NCI-H2107 (cell line): ENCODE data around the gene ZDHHC21.

ENCODE experiments used
- DNase-seq: peaks from one replicate; lab custom pipeline; 2025; lab: John Stamatoyannopoulos, UW

The ZDHHC21 gene

GRCh38 chr9:14693251-14693861 lies at the start of gene ZDHHC21:
Gene ZDHHC21, minus strand, starts transcription at chr9:14693432. Its CDS starts 19,092 bp downstream, at chr9:14674340.
- DNase-seq, result peak; percentile 27

- DNase-seq, result no peak
Observed at GRCh38 chr9:14741369-14741768, 48.1 kb upstream of the ZDHHC21 start.

GRCh38 chr9:14733133-14733532 lies 39.9 kb upstream of the ZDHHC21 start:
- no peak for DNase-seq

GRCh38 chr9:14731294-14731981 lies 38.2 kb upstream of the ZDHHC21 start:
- no peak for DNase-seq

DNA sequence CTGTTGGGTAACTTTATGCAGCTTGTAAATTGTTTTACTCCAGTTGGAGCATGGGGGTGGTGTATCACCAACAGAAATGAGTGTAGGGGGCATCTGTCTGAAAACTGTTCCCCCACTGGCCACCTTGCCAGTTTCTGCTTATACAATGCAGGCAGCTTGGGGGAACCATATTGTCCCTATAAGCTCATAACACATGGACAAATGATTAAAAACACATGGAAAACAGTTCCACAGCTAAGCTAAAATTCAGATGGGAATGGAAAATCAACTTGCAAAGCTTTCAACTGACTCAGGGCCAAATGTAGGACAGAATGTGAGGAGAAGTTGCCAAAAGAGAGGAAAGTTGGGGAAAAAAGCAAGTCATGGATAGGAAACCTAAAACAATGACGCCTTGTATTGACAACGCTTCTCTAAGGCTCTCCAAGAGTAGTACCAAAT lies 37.2 kb upstream of the ZDHHC21 start:
- DNase-seq, result no peak

DNA sequence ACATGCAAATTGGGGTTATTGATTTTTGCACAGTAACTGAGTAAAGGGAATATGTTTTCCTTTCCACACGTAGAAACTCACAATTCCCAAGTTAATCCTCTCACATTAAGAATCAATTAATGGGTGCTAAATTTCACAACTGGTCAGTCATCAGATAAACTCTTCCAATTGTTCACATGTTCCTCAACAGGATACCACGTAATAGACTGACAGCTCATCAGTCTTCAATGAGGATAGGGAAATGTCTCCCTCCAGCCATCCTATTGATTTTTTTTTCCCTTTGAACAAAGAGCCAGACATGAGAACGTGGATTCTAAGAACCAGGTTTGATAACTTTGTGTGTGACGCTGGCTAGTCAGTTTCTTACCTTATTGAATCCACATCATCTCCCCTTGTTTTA lies 30.1 kb upstream of the ZDHHC21 start:
- no peak for DNase-seq

DNA sequence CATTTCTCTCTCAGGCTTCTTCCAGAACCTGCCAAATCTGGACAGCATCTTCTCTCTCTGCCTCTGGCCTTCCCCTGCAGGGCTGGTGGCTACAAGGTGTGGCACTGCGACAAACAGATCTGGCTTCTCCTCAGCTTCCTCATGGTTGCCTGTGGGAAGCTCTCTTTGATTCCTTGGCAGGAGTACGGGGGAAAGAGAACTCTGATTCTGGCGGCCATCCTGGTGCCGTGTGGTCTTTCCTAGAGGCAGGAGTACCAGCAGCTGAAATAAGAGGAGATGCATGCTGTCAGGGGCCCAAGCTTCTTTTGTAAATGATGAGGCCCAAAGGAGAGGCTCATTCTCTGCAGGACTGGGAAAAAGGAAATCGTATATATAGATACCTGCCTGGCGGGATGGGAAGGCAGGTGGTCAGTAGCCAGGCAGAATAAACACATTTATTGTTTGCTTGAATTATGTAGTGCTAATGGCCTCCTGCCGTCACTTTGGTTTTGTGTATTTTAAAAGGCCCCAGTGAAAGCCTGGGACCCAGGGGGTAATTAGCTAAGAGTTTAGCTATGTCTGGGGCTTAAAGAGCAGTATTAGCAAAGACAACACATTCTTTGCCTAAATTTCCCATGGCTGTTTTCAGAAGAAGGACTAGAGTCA lies 29.3 kb upstream of the ZDHHC21 start, which contains the start of gene CER1:
CER1 (minus strand) TSS at position 343 of the 645 bp plus-strand sequence; CDS start at position 282, 61 bp downstream.
- peak; percentile 15 for DNase-seq

DNA sequence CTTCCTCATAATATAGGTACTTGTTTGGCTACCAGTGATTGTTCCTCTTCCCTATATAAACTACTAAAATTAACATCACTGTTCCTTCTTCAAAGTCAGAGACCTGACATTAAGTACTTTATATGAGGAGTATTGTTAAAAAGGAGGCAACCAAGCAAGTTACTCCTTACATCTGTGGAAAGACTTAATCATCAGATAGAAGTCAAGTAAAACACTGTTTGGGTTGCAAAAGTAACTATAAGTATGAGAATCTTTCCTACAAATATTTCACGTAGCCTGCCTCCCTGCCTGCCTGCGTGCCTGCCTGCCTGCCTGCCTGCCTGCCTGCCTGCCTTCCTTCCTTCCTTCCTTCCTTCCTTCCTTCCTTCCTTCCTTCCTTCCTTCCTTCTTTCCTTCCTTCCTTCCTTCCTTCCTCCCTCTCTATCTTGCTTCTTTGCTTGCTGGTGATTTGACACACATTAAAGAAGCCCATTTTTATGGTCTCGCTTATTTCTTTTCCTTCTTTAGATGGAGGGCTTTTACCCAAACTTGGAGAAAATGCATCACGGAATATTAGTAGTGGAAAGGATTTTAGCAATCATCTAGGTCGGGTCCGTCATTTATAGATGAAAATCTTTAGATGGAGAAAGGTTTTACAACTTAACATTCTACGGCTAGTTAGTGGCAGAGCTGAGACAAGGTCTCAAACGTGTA lies 26.1 kb upstream of the ZDHHC21 start:
- DNase-seq, result no peak

GRCh38 chr9:14715102-14715501 lies 21.9 kb upstream of the ZDHHC21 start:
- no peak for DNase-seq

GRCh38 chr9:14713187-14713767 lies 20.0 kb upstream of the ZDHHC21 start:
- DNase-seq, result no peak

GRCh38 chr9:14710804-14711203 lies 17.6 kb upstream of the ZDHHC21 start:
- no peak for DNase-seq

- no peak for DNase-seq
Observed at GRCh38 chr9:14706530-14707140, 13.4 kb upstream of the ZDHHC21 start.

DNA sequence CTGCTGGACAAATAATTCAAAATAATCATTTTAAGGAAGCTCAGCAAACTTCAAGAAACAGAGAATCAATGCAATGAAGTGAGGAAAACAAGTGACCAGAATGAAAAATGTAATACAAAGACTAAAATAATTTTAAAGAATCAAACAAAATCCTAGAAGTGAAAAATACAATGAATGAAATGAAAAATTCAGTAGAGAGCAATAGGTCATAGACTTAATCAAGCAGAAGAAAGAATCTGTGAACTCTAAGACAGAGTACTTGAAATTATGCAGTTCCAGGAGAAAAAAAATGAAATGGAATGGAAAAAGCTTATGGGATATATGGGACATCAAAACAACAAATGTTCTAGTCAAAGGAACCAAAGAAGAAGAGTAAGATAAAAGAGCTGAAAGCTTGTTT lies 11.8 kb upstream of the ZDHHC21 start:
- no peak for DNase-seq

- no peak for DNase-seq
Observed at GRCh38 chr9:14704281-14704680, 11.0 kb upstream of the ZDHHC21 start.

- DNase-seq, result no peak
Observed at GRCh38 chr9:14702200-14702720, 9.0 kb upstream of the ZDHHC21 start.

DNA sequence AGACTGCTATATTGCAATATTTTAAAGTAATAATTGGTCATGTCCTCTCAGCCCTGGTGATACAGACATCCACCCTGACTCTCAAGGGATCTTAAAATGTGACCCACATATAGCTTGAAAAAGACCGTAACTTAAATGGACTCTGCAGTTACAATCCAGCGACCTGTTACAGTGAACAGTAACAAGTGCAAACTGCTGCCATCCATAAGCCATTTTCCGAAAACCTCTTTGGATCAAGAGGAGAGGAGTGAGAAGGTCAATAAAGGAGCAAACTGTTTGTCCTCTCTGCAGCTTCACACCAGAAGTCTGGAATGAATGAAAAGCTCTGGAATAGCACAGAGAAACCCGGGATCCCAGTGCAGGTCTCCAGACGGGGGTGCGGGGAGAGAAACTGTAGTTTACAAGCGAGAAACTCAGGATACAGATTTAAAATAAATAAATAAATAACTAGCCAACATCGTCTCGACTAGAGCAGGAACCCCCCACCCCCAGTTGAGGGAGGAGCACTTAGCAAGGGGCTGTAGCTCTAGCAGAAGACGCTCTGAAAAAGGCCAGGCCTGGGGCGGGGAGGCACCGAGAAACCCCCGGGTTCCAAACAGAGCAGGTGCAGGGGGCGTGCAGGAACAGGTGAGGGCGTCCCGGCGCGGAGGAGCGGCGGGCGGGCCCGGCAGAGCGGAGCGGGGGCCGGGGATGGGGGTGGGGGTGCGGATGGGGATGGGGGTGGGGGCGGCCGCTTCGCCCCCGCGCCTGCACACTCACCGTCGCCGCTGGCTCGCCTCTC lies 572 bp downstream of the ZDHHC21 start:
- DNase-seq, result no peak

DNA sequence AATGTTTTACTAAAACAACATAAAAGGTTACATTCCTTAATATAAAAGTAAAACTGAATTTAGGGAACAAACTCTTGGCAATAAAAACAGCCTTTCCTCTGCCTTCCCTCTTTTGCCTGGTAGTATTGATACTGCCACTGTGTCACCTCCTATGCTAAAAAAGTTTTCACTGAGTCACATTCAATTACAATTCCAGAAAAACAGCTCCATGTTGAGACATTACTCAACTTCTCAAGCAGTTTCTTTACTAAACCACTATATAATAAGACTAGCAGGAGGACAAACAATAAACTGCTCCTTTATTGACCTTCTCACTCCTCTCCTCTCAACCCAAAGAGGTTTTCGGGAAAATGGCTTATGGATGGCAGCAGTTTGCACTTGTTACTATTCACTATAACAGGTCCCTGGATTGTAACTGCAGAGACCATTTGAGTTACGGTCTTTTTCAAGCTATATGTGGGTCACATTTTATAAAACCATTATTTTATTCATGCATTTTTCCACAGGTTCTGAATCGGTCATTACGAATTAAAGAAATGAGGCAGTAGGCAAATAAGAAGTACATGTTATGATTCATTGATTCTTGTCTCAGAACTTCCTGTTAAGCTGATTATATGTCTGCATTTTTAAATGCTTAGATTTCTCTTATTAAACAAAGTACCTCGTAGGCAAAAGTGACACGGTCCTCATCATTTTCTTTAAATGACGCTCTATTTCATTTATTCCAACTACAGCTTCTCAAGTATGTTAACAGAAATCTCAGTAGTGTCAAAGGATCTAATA lies 2.1 kb downstream of the ZDHHC21 start:
- DNase-seq, result no peak

GRCh38 chr9:14687042-14687719 lies 6.1 kb downstream of the ZDHHC21 start:
- no peak for DNase-seq

DNA sequence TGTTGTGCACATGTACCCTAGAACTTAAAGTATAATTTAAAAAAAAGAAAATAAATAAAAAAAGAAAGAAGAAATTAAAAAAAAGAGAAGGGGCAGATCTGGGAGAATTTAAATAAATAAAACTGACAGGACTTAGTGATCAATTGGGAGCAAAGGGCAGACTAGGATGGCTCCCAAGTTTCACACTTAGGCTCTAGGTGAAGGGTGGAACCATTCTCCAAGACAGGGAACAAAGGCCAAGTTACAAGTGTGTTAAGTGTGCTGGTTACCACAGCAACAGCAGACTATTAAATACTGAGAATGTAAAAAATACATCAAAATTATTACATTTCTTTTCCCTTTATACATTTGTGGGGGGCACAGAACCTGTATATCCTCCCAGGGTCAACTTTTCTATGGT lies 7.1 kb downstream of the ZDHHC21 start:
- no peak for DNase-seq
